Ishikawa (cell line): ENCODE measurements around the gene PATE2.

Source experiments
- CEBPB ChIP-seq: IDR thresholded peaks from 2 replicates; pipeline ENCODE4 v1.6.1; 2012
- CREB1 ChIP-seq: IDR thresholded peaks from 2 replicates; pipeline ENCODE4 v1.6.1; 2012; ENCODE audit warnings: low read depth
- EGR1 ChIP-seq: IDR thresholded peaks from 2 replicates; pipeline ENCODE4 v1.6.1; 2012
- EP300 ChIP-seq: IDR thresholded peaks from 2 replicates; pipeline ENCODE4 v1.6.1; 2012; ENCODE audit warnings: borderline replicate concordance
- FOXM1 ChIP-seq: IDR thresholded peaks from 2 replicates; pipeline ENCODE4 v1.6.1; 2012; ENCODE audit warnings: low read depth, borderline replicate concordance
- MAX ChIP-seq: IDR thresholded peaks from 2 replicates; pipeline ENCODE4 v1.6.1; 2012
- NFIC ChIP-seq: IDR thresholded peaks from 2 replicates; pipeline ENCODE4 v1.6.1; 2012
- RAD21 ChIP-seq: IDR thresholded peaks from 2 replicates; pipeline ENCODE4 v1.6.1; 2012; ENCODE audit warnings: low read depth
- REST ChIP-seq: IDR thresholded peaks from 2 replicates; pipeline ENCODE4 v1.6.1; 2012; ENCODE audit warnings: low read depth, mild to moderate bottlenecking
- TAF1 ChIP-seq: IDR thresholded peaks from 2 replicates; pipeline ENCODE4 v1.6.1; 2012; ENCODE audit warnings: low read depth, mild to moderate bottlenecking
- TCF12 ChIP-seq: IDR thresholded peaks from 2 replicates; pipeline ENCODE4 v1.6.1; 2012; ENCODE audit warnings: low read depth
- TEAD4 ChIP-seq: IDR thresholded peaks from 2 replicates; pipeline ENCODE4 v1.6.1; 2012
- USF1 ChIP-seq: IDR thresholded peaks from 2 replicates; pipeline ENCODE4 v1.6.1; 2012
- YY1 ChIP-seq: IDR thresholded peaks from 2 replicates; pipeline ENCODE4 v1.6.1; 2012; ENCODE audit warnings: low read depth
- ZBTB7A ChIP-seq: IDR thresholded peaks from 2 replicates; pipeline ENCODE4 v1.6.1; 2012; ENCODE audit warnings: low read depth

PATE2 gene

GRCh38 chr11:125756050-125756449 lies 22.6 kb downstream of the PATE2 start:
- TF ChIP-seq EGR1 = no peak
- TF ChIP-seq MAX = no peak
- TF ChIP-seq EP300 = no peak
- no peak for TF ChIP-seq NFIC
- TF ChIP-seq CREB1 = no peak

- no peak for TF ChIP-seq TCF12
- no peak for TF ChIP-seq FOXM1
These were observed 28.0 kb downstream of the PATE2 start for GRCh38 chr11:125750629-125751028.

- TF ChIP-seq ZBTB7A = no peak
These were observed 32.6 kb downstream of the PATE2 start, which contains the start of gene PATE1 for GRCh38 chr11:125745979-125746378. TSS of gene PATE1 (plus strand) at chr11:125746279. CDS start at chr11:125746305, 26 bp downstream.

GRCh38 chr11:125743681-125744080 lies 34.9 kb downstream of the PATE2 start:
- TF ChIP-seq YY1 (no peak), EGR1 (no peak), ZBTB7A (no peak), TAF1 (no peak), REST (no peak), MAX (no peak), CEBPB (no peak), EP300 (no peak), FOXM1 (no peak), TCF12 (no peak), USF1 (no peak), CREB1 (no peak), TEAD4 (no peak)

GRCh38 chr11:125740617-125741016 lies 38.0 kb downstream of the PATE2 start:
- TF ChIP-seq CEBPB (no peak), YY1 (no peak), EGR1 (no peak), TAF1 (no peak), EP300 (no peak), NFIC (no peak), ZBTB7A (no peak), TEAD4 (no peak), FOXM1 (no peak), CREB1 (no peak), RAD21 (no peak)

GRCh38 chr11:125728969-125729368 lies 49.7 kb downstream of the PATE2 start:
- TF ChIP-seq TCF12 = no peak
- no peak for TF ChIP-seq REST
- TF ChIP-seq TEAD4 = no peak
- TF ChIP-seq NFIC = no peak
- no peak for TF ChIP-seq RAD21
- TF ChIP-seq CEBPB = no peak
- TF ChIP-seq EGR1 = no peak
